Renal cortex interstitium (tissue), 11 donors: ENCODE measurements around the gene ZNG1A. TPM values are rescaled to one million over a fixed set of nuclear protein-coding genes. Genes with fewer than 3 reads are reported as not detected.
"Not testable (repeated sequence)": the region's sequence is repeated elsewhere in the genome, so short reads cannot be mapped to it uniquely, and the experiment has no call there.

Experiments
- DNase-seq, 11 donors: peaks; one replicate each; pipeline ENCODE4 v3.0.0-alpha.2; 2013; ENCODE audit warnings: low read depth in 9 of 11, low spot score in 4 of 11; ENCODE audit errors: extremely low read depth in 1 of 11
- polyA plus RNA-seq, 3 donors: library from polyadenylated mRNA; unstranded; fragments of 120-200 nt; gene quantifications; one replicate each; pipeline ENCODE4 v1.2.1, GENCODE V29; 2013; ENCODE audit not compliant: insufficient read length in 3 of 3

The ZNG1A gene
- polyA plus RNA-seq, 3 donors: 52.3 to 97.2 (median 83.4) TPM

DNA sequence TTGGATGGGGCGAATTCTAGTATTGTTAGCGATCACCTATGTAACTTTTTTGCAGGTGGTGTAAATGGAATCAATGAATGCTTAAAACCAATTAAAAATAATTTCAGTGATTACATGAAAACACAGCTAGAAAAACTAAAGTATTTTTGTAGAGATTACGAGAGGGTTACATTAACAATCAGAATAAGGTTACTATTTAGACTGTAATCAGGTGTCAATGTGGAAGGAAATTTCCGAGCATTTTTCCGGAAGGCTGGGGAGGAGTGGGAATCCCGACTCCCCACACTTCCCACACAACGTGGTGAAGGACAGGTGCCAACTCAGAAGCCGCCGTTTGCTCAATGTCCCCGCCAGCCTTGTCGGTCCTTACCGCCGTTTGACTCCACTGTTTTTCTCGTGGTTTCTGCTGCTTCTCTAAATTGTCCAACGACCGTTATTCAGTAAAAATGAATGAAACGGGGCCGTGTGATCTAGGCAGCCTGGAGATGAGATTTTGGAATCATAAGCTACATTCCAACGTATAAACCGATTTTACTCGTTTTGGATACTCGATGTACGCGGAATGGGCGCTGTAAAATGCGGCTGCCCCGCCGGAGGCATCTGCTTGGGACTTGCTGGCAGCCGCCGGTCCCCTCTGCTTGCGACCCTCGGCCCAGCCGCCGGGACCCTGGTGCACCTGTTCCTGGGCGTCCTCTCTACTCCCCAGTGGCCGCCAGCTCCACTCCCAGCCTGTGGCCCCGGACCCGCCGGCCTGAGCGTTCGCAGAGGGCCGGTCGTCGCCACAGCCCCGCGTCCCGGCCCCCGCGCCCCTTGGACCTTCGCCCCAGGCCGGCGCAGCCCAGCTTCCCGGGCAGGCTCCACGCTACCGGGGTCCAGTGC is 66.0 kb downstream of the ZNG1A start:
- DNase-seq: not testable (repeated sequence)

DNA sequence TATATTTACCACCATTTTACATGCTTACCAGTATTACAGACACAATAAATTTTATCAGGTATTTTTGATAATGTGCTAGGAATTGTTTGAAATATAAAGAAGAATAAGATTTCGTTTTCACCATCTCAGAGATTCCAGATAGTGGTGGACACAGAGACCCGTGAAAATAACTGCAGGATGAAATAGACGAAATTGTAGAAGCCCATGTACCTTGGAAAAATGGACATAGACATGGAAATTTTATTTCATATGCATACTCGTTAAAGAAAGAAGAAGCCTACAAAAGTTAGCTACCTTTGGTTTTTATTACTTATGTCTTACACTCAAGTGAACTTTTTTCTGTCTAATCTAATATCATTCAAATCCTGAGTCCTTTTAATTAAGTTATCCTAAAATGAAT is 68.2 kb downstream of the ZNG1A start:
- DNase-seq: not testable (repeated sequence)

DNA sequence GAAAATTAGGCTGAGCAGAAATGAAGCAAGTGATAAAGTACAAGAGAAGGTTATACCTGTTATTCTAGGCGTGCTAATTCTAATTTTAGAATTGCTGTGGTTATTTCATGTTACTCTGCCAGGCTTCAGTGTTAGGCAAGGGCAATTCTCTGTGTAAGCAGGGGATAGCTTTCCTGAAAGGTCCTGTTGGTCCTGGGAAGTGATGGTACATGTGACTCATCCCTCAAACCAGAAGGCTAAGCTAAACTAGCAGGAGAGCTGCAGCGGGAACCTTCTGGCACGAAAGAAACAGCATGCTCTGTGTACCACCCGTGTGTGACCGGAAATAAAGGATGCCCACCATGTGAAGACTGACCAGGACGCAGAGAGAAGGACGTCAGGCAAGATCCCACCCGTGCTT is 69.3 kb downstream of the ZNG1A start:
- not testable (repeated sequence) for DNase-seq

DNA sequence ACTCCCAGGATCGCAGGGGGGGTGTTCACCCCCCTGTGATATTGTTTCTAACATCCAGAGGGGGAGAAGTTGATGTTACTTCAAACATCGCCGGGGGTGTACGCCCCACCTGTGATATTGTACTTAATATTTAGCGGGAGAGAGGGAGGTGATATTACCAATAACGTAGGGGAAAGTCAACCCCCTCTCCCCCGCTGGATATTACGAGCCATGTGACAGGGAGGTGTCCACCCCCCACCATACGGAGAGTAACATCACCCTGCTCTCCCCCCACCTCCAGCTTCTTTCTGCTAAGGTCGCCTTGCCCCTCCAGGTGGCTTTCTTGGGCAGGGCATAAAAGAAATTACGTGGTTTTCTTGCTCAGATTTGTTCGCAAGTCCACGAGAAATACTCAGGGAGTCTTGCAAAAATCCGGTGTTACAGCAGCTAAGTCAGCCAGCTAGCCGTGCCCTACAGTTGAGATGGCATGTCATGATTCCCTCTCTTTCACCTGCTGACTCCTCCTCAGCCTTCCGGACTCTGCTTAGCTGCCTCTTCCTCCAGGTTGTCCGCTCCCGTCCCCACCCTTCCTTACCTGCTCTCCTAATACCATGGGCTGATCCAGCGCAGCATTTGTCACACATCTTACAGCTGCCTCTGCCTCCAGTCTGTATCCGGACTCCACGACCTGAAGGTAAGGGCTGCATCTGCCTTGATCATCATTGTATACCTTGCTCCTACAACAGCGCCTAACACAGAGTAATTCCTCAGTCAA is 69.9 kb downstream of the ZNG1A start:
- DNase-seq: not testable (repeated sequence)

DNA sequence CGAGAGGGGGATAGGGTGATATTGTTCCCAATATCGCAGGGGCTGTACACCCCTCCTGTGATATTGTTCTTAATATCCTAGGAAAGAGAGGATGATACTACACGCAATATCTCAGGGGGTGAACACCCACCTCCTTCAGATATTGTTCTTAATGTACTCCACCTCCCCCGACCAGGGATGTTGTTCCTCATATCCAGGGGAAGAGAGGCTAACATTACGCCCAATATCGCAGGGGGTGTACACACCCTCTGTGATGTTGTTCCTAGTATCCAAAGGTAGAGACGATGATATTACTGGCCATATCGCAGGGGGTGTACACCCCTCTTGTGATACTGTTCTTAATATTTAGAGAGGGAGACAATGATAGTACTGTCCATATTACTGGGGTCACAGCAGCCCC is 72.9 kb downstream of the ZNG1A start:
- DNase-seq: not testable (repeated sequence)

DNA sequence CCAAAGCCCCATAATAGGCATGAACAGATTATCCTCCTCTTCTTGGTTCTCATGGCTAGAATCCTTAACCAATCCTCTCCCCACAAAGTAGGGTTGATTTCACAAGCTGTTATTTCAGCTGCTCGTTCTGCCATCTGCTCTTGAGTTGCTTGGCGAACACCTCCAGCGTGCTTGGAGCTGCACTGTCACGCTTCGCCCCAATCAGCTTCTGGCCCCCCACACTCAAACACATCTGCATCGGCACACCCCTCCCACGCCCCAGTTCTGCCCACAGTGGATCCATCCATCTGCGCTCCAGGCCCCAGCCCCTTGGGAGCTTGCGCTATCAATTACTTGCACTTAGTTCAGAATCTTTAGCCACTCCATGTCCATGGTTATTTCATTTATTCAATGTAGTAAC is 78.4 kb downstream of the ZNG1A start:
- not testable (repeated sequence) for DNase-seq

DNA sequence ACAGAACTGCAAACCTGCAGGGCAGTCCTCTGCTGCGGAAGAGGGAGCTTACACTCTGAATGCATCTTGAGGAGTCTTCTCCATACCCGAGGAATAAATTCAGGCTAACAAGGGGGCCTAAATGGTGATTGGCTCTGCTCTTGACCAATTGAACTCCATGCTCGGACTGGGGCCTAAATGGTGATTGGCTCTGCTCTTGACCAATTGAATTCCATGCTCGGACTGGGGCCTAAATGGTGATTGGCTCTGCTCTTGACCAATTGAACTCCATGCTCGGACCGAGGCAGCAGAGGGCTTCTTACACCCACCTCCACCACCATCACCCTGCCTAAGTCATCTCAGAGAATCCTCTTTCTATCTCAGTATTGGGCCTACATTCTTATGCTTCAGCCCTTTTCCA is 79.0 kb downstream of the ZNG1A start:
- DNase-seq: not testable (repeated sequence)

DNA sequence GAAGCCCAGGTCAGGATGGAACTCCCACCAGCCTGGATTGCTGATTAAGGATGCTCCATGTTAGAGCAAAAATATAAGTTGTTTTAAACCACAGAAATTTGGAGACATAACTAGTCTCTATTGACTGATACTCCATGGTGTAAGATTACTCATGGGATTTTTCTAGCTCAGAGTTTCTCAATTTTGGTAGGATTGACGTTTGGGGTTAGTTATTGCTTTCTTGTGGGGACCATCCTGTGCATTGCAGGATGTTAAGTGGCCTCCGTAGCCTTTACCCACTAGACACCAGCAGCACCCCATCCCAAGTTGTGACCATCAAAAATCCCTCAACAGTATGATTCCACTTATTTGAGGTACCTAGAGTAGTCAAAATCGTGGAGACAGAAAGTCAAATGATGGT is 80.1 kb downstream of the ZNG1A start:
- DNase-seq: not testable (repeated sequence)

DNA sequence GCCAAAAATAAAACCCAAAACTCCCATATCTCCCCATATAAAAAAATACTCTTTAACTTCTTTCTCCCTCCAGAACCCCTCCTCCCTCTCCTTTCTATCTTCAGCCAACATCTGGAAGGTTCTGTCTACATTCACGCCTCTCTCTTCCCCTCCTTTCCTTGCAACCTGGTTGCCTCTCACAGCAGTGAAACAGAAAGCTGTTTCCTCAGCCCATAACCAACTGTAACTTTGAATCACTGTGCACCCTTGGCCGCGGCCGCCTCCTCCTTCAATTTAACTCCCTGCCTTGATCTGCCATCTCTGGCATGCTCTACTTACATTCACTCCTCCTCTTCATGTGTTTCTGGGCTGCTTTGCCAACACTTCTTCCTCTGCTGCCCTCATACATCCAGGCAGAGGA is 83.9 kb downstream of the ZNG1A start:
- DNase-seq: not testable (repeated sequence)

DNA sequence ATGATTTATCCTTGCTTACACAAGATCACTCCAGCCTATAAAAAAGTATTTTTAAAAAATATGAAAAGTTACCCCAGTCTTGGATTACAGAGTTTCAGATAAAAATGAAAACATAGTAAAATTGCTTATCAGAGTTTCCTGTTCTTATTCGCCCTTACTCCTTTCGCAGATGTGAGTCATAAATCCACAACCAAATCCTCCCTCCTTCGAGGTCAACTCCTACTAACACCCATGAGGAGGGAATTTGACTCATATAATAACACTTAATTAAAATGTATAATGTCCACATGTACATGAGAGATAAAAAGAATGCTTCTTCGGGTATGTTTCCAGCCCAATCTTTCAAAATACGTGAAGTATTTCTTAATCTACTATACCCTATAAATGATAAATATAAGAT is 84.5 kb downstream of the ZNG1A start:
- not testable (repeated sequence) for DNase-seq

DNA sequence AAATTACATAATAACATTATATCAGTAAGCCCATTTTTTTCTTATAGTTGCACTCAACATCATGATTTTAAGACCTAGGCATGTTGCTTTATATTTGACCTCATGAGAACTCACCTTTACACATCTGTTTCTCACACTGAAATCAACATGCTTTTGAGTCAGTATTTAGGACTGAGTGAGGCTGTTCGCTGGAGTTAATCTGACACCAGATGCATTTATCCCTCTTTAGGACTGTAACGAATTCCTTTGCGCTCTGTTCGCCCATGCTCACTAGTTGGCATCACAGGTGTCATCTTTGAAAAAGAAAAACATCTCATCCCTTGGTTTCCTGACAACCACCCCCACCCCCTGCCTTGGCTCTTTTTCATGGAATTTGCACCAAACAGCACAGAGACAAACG is 84.9 kb downstream of the ZNG1A start:
- DNase-seq: not testable (repeated sequence)

DNA sequence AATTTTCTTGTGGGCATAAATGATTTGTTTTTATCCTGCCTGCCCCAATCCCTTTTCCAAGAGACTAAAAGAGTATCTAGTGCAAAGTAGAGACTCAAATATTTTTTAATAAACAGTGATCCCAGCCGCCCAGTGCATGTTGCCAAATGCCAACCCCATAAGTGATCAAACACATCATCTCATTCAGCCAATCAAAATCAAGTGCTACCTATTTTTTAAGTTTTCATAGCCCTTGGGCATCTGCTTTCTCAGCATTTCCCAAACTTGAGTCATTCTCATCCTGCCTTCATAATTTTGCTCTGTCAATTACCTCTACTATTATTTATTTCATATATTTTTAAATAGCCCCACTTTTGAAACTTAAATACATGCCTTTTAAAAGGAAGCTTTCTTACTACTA is 88.0 kb downstream of the ZNG1A start:
- not testable (repeated sequence) for DNase-seq

DNA sequence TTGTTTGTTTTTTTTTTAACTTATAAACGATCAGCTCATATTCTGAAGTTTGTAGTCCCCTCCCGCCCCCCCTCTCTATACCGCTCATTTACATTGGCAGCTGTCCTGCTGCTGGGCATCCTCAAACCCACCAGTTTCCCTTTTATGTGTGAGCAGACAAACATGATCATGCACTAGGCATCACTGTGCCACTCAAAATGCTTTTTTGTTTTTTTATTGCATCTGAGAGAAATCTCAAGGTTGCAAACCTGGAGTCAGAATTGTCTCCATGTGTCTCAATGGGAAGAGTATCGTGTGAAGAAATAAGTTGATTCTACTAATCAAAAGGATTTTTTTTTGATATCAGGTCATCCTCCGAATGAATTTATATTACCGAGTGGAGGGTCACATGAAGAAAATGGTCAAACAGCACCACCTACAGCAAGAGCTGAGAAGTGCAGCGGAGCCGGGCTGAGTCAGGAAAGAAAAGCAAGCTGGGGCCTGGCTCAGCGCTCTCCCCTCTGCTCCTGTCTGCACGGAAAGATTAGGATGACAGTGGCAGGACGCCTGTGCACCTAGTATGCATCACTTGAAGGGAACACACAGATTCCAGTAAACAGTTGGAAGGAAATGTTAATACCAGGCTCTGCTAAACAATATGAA is 90.3 kb downstream of the ZNG1A start:
- not testable (repeated sequence) for DNase-seq

DNA sequence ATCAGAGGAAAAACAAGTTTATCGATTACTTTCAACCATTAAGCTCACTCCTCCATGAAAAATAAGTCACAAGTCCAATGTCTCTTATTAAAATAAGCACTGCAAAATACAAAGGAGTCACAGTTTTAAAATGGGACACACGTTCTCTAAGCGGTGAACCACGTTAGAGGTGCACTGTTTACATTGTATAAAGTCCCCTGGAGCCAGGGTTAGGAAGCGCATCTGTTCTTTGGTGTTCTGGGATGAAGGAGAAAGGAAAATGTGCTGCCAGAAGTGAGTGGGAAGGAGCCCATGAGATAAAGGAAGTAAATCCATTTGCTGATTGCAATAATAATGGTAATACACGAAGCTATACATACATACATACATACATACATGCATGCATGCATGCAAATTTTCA is 91.0 kb downstream of the ZNG1A start:
- not testable (repeated sequence) for DNase-seq

DNA sequence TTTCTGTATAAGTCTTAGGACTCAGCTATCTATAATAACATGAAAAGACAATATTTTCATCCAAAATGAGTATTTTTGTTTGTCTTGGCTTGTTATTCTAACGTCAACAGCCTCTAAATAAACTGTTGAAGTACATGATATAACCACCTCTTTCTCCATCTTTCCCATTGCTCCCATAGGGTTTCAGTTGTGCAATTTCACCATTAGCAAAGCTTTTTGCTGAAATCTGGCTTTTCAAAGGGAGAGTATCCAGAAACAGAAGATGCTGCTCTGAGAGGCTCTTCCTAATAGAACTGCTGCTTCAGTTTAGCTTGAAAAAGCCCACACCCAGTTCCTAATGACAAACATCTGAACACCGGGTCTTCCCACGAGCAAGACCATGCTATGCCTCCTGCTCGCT is 91.8 kb downstream of the ZNG1A start:
- DNase-seq: not testable (repeated sequence)

DNA sequence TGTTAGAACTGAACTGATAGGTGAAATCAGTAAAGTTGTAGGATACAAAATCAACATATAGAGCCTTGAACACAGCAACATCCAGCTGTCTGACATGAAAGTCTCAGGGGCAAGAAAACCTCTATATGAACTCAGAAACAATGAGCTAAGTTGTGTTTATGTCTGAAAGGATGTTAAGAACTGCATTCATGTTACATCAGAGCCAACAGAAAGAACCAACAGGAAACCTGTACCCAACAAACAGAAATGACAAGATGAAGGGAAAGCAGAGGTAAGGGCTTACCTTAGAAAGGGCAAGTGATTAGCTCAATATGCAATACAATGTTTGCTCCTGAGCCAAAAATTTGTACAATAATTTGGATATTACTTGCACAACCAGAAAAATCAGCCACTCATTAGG is 92.2 kb downstream of the ZNG1A start:
- DNase-seq: not testable (repeated sequence)

DNA sequence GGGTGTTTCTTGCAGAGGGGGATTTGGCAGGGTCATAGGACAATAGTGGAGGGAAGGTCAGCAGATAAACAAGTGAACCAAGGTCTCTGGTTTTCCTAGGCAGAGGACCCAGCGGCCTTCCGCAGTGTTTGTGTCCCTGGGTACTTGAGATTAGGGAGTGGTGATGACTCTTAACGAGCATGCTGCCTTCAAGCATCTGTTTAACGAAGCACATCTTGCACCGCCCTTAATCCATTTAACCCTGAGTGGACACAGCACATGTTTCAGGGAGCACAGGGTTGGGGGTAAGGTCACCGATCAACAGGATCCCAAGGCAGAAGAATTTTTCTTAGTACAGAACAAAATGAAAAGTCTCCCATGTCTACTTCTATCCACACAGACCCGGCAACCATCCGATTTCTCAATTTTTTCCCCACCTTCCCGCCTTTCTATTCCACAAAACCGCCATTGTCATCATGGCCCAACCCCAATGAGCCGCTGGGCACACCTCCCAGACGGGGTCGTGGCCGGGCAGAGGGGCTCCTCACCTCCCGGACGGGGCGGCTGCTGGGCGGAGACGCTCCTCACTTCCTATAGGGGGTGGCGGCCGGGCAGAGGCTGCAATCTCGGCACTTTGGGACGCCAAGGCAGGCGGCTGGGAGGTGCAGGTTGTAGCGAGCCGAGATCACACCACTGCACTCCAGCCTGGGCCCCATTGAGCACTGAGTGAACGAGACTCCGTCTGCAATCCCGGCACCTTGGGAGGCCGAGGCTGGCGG is 95.7 kb downstream of the ZNG1A start:
- DNase-seq: not testable (repeated sequence)

DNA sequence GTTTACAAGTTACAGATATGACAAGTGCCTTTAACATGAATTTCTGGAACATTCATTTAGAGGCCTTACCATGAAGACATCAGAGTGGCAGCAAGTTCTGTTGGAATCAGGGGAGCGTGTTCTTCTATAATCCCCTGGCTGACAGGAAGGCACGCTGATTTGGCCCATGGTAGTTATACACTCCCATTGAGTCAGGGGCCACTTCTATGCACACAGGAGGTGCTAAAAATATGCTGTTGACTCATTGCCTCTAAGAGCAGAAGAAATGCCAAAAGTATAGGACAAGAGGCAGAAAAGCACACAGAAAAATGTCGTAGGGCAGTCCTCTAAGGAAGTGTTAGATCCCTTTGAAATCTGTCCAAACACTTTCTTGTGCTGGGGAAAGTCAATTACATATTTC is 100.5 kb downstream of the ZNG1A start:
- not testable (repeated sequence) for DNase-seq

DNA sequence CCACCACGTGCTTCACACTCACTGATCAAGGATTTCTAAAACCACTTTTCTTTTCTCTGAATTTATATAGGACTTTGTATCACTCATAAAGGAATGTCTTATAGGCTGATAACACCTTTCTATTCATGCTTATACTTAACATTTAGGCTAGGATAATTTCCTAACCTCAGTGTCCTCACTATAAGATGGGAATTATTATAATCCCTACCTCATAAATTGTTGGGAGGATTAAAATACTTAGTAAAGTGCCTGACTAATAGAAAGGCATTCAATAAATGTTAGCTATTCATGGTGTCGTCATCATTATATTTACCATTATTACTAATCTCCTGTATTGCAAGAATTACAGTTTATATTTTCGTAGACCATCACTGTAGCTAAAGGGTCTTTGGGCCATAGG is 102.5 kb downstream of the ZNG1A start:
- not testable (repeated sequence) for DNase-seq
